GM19193 (cell line): ENCODE measurements around the gene UNC13D.
A peak's percentile ranks its signal among the peaks of the same experiment; 100 is the strongest.

Experiments
- POLR2A ChIP-seq: IDR thresholded peaks from 4 replicates; pipeline ENCODE4 v1.6.1; 2011; ENCODE audit not compliant: insufficient read depth, insufficient read length; ENCODE audit errors: extremely low read depth

Gene UNC13D

DNA sequence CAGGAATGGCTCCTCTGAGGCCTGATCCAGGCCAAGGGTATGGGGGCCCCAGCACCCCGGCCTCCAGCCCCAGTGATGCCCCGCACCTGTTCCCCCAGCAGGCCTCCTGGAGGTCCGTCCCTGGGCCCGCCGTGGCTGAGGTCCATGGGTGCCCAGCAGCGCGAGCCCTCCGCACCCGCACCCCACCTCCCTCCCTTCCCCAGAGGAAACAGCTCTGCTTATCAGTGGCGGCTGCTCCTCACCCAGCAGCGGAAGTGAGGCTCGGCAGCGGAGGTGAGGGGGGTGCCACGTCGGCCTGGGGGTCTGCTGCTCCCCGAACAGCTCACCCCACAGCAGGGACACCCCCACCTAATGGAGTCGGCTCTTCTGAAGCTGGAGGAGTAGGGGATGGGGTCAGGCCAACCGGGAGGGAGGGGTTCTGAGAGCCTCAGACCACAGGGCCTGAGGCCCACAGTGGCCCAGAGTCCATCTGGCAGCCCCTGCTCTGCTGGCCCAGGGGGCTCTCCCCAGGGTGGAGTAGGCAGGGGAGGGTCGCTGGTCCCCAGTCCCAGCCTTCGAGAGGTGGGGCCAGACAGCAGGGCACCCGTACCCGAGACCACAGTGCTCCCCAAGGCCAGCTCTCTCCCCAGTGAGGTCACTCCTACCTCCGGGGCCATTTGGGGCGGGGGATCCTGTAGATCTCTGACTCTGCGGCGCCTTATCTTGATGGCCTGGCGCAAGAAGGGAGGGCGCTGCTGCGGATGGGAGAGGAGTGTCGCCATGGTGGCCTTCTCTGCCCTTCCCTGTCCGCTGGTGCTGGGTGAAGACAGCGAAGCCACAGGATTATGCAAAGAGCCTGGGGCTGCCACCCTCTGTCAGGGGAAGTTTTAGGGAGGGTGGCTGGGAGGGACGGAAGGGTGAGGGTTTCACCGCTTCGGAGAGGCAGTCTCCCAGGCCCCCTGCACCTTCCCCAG lies at the start of gene UNC13D:
TSS of gene UNC13D (minus strand) at position 828 of the 953 bp plus-strand sequence. CDS start at position 761, 67 bp downstream.
- TF ChIP-seq POLR2A: peak; percentile 45

DNA sequence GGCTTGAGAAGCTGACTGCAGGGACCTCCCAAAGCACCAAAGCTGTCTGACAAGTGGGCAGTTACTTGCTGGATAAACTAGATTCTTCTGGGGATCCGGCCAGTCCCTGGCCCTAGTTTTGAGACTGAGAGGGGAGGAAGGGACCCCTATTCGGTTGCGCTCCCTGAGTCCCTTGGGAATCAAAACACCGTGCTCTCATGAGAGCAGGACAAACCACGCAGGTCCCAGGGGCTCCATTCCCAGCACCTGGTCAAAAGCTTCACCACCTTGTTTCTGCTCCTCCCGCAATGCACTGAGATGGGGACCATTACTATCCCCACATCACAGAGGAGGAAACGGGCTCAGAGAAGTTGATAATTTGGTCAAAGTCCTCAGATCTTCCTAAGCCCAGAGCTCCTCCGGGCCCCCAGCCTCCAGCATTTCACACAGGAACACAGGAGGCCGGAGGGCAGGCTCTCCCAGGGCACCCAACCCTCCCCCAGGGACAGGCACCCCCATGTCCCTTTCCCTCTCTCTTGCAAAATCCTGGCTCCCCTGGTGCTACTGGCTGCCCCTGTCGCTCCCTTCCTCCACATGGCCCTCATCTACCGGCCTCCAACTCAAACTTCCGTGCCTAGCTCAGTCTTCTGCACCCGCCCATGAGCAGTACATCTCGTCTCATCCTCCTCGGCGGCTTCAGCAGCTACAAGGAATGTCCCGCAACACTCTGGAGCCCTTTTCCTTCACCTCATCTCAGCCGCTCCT lies 49.3 kb upstream of the UNC13D start:
- no peak for TF ChIP-seq POLR2A

DNA sequence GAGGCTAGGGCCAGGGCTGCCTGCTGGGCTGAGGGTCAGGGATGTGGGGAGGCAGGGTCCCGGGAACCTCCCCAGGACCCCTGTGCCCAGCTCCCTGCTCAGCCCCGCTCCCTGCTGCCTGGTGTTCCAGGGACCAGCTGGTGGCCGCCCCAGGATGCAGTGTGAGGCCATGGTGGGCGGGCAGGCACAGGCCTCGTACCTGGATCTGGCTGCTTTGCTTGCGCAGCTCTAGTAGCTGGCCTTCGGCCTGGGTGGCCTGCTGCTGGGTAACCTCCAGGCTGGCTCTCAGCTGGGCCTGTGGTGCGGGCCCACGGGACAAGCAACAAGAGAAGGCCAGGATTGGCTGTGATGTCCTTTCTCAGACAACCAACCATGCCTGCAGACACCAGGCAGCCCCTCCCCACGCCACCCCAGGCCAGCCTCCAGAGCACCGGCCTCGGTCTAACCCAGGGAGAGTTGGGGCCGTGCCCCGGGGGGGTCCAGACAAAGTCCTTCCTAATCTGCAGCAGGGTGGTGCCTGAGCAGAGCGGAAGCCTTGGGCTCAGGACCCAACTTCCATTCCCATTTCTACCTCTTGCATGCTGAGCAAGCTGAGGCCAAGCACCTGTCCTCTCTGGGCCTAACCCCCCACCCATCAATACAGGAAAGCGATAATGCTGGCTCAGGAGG lies 48.5 kb upstream of the UNC13D start:
- TF ChIP-seq POLR2A: no peak

GRCh38 chr17:75891605-75892555 lies 47.7 kb upstream of the UNC13D start:
- TF ChIP-seq POLR2A: no peak

GRCh38 chr17:75891022-75891604 lies 46.9 kb upstream of the UNC13D start:
- TF ChIP-seq POLR2A: no peak

GRCh38 chr17:75889454-75889853 lies 45.2 kb upstream of the UNC13D start:
- no peak for TF ChIP-seq POLR2A

DNA sequence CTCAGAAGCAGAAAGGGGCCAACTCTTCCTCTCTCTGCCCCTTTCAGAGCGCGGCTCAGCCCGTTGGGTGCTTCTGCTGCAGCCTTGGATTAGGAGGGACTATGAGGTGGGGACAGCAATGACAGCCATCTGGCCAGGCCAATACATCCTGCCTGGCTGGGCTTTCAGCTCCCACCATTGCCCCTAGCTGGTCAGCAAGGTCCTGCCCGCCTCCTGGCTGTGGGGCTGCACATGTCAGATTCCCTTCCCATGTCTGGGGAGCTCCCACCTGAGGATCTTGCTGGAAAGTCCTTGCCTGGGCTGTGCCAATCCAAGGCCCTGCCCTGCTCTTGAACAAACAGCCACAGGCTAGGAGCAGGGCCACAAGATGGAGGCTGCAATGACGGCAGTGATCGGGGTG lies 44.3 kb upstream of the UNC13D start:
- no peak for TF ChIP-seq POLR2A

DNA sequence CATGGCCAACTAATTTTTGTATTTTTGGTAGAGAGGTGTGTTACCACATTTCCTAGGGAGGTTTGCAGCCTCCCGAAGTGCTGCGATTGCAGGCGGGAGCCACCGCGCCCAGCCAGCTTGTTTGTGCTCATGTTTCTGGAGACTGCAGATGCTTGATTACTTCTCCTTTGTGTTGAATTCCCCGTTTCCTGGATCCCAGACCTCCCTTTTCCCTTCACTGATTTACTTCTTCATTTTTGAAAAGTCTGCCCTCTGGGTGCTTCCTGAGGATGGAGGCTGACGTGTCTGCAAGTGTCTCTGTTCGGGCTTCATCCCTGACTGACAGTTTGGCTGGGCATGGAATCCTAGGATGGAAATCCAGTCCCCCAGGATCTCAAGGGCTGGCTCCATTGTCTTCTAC lies 41.2 kb upstream of the UNC13D start:
- no peak for TF ChIP-seq POLR2A

DNA sequence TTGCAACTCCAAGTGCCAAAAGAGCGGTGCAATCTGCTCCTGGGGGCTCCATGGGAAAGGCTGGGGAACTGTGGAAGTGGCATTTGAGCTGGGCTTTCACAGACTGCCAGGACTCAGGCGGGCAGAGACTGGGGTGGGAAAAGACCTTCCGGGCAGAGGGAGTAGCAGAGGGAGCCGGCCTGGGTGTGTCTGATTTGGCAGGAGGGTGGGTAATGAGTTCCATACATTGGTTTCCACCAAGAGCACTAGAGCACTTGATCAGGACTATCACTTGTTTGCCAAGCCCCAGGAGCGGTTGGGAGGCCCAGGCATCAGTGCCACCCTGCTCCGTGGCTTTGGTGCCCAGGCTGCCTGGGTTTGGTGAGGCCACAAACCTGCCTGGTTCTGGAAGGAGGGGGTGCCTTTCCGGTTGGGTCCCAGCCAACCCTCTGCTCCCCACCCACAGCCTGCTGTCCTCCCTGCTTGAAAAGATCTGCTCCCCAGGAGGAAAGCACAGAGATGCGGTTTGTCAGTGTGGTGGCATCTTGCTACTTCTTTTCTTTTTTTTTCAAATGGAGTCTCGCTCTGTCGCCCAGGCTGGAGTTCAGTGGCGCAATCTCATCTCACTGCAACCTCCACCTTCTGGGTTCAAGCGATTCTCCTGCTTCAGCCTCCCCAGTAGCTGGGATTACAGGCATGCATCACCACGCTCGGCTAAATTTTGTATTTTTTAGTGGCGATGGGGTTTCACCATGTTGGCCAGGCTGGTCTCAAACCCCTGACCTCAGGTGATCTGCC lies 37.7 kb upstream of the UNC13D start:
- no peak for TF ChIP-seq POLR2A

DNA sequence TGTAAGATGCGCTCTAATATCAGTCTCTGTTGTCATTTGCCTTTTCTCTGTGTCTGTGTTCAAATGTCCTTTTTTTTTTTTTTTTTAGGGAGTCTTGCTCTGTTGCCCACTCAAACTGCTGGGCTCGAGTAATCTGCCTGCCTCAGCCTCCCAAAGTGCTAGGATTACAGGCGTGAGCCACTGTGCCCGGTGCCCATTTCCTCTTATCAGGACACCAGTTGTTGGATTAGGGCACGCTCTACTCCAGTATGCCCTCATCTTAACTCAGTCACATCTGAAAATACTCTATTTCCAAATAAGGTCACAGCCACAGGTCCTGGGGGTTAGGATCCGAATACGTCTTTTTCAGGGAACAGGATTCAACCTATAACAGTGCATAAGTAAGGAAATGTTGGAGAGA lies 36.1 kb upstream of the UNC13D start:
- no peak for TF ChIP-seq POLR2A

DNA sequence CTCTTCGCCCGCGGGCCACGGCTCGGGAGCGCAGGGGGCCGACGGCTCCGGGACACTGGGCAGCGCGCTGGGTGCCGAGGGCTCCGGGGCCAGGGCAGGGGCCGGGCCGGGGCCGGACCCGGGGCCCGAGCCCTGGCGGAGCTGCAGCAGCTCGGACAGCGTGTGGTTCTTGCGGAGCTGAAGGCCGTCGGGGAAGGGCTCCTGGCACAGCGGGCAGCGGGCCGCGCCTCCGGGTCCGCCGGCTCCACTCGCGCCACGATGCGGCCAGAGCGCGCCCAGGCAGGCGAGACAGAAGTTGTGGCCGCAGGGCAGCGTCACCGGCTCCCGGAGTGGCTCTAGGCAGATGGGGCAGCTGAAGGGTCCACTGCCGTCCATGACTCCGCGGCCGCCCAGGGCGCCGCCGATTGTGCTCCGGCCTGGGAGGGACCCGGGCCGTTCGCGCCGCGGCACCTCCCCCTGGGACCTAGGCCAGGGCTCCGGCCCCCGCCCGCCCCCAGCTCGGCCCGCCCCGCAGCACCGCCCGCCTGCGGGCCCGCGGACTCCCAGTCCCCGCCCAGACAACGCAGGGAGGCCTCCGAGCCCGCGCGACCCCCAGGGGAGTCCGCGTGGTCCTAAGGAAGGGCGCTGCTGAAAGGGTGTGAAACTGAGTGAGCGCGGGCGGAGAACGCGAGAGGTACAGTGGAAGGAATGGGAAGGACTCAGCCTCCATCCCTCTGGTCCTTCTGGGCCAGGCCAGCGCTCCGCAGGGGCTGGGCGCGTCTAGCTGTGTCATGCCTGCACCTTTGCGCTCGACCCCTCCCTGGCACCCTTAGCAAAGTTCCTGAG lies 34.2 kb upstream of the UNC13D start, which contains the start of gene TRIM47:
TSS of gene TRIM47 (minus strand) at position 408 of the 825 bp plus-strand sequence. CDS start at position 375, 33 bp downstream.
- TF ChIP-seq POLR2A: no peak

- TF ChIP-seq POLR2A: peak; percentile 43
Observed at GRCh38 chr17:75877752-75878173, 33.6 kb upstream of the UNC13D start.

- TF ChIP-seq POLR2A: no peak
Observed at GRCh38 chr17:75876938-75877751, 32.9 kb upstream of the UNC13D start.
